ENCODE results near the gene FSTL4.

Gene FSTL4

DNA sequence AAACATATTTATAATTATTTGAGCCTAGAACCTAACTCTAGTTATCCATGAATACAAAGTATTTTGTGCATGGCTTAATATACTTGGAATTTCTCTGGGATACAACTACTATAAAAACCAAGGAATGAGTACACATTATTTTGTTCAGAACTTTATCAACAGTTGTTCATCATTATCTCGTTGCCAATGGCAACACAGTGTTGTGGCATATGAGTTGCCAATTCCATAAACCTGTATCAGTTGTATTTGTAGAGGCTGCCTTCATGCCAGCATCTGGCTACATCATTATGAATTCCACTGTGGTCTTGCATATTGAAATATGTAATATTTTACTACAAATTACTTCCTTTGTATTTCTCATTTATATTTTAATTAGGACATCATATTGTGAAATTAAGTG is 250.4 kb downstream of the FSTL4 start:
- DNase-seq = no peak

DNA sequence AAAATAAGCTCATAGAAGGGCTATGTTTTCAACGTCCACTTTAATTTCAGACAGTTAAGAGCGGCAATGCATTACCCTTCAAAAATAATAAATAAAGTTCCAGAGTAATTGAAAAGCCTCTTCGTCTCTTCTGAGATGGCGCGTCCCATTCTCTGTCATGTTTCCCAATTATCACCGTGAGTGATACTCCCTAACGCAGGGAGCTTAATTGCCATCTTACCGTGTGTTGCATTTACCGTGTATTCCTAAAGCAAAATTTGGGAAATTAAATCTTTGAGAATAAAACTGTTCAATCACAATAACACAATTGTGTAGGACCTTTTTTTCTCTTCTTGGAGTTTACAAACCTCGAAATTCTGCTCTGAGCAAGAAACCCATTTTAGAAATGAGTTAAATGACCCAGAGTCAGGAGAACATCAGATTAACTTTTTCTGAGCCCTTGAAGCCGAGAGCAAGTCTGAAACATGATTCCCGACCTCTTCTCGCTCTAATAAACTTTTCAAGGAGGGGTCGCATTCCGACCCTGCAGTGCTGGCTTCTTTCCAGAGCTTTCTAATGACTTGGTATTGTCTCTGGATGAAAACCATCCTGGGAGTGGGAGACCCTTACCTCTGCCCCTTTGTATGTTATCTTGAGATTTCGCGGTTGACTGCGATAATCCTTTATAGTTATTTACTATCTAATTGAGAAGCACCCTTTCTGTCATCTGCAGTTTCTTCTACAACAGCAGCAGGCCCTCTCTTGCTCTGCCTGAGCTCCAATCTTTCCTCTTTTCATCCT is 251.5 kb downstream of the FSTL4 start:
- no peak for DNase-seq

DNA sequence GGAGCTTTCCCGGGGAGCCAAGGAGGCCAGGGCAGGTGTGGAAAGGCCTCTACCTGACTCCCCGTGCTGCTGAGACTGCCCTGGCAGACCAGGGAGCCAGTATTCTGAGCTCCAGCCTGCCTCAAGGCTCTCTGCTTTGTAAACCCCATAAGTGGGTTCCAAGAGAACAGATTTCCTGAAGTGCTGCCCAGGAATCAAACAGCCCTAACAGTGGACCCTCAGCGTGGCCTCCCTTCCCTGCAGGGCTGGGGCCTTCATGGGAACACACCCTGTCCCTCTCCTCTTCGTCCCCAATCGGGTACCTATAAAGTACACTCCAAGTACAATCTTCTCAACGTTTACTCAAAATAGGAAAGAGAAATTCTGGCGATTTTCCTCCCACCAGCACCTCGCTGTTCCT is 252.5 kb downstream of the FSTL4 start:
- no peak for DNase-seq

DNA sequence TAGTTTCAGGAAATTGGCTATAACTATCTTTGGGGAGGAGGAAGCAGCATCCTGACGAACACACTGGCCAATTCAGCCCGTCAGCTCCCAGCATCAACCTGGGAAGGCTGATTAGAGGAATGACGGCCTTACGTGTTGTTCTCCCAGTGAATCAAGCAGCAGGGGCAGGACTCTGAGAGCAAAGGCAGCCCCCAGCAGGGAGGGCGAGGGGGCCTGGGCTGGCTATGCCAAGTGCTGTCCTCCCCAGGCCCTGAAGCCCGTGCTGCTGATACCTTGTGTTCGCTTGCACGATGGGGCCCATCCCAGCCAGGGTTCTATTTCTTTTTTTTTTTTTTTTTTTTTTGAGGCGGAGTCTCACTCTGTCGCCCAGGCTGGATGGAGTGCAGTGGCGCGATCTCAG is 254.1 kb downstream of the FSTL4 start:
- no peak for DNase-seq

DNA sequence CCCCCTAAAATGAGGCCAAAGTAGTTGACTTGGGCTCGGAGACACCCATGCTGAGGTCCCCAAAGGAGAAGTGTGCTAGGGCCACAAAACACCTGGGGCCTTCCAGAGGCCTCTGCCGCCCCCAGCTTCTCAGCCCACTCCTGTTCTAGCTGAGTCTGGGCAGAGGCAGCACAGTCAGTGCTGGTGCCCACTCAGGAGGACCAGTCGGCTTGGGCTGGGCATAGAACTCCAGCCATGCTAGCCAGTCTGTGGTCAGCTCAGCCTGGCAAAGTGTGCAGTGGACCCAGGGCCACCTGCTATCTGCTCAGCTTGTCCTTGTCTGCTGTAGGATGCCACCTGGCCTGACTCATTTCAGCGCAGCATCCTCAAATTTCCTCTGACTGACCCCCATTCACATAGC is 254.6 kb downstream of the FSTL4 start:
- no peak for DNase-seq

DNA sequence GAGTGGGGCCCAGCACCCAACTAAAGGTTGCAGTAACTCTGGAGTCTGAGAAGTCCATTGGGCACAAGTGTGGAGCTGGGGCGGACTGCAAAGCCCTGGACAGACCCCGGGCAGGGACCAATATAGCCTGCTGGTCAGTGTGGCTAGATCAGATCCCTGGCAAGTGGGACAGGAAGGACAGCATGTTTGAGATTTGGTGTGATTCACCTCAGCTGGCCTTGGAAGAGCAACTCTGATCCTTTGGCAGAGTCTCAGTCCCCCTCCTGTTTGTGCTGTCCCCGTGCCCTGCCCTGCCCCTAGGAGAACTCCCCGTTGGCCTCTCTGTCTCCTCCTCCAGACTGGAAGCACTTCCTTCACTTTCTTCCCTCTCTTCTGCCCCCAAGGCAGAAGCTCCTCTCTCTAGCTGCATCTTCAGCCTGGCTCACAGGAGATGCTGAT is 255.3 kb downstream of the FSTL4 start:
- DNase-seq = no peak

DNA sequence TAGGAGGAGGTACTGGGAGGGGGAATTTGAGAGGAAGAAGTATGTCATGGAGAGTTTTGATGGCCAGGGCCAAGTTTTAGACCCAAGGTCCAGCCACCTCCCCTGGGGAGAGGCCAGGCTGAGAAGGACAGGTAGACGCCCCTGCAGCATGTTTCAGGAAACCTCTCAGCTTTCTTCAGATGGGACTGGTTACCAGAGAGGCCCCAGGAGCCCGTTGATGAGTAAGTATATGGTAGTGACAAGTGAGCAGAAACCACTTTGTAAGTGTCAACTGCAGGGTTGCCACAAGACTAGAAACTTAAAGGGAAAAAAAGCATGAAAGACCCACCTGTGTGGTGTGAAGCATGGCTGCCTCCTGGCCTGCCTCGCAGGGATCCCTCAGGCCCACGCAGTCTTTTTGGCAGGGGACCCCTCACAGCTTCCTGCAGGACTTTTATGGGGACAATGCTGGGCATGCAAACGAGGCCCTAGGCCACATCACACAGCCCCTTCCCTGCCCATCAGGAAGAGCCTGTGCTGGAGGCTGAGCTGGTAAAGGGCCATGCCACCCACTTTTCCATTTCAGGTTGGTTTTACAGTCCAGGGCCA is 255.9 kb downstream of the FSTL4 start:
- no peak for DNase-seq

DNA sequence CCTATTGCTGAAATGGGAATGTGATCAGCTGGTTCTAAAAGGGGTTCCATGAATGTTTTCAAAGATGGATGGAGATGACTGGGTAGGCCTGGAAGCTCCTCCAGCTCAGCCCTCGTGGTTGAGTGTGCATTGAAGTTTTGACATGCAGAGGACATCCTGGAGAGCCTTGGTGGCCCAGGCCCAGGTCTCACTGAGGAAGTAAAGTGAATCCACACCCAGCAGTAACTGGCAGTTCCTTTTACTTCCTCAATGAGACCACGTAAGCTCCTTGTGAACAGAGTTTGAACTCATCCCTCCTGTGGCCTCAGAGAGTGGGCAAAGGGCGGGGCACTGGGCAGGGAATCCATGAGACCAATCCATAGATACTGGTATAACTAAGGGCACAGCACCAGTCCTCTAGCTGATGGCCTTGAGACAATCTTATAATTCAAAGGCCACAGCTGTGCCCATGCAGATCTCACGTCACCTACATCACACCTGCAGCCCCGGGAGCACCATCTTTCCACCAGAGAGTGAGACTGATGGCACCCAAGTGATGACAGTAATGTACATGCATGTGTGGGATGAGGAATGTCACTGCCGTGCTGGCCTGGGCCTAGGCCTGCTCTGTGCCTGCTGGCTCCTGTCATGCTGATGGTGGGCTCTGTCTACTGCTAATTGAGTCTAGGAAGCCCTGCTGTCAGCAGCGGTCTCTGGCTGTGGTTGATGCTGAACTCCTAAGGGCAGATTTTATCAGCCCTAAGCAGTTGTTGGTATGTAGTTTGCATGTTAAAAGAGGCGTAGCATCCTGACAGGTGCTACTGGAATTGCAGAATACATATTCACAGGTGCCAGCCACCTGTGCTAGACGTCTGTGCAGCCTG is 257.8 kb downstream of the FSTL4 start:
- no peak for DNase-seq

DNA sequence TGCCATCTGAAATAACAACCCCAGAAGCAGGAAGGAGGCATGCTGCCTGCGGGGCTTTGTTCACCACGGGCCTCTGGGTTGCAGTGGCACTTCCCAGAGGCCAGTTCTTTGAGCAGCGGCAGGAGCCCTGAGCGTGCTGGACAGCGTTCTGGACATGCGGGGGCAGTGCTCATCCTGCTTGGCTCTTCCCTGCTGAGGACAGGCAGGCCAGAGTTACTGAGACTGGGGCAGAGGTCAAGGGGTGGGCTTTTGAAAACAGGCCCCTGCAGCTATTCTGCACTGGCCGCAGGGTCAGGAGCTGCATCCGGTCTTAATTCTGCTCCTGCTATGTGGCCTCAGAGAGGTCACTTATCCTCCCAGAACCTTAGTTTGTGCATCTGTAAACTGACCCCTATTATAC is 258.6 kb downstream of the FSTL4 start:
- no peak for DNase-seq

DNA sequence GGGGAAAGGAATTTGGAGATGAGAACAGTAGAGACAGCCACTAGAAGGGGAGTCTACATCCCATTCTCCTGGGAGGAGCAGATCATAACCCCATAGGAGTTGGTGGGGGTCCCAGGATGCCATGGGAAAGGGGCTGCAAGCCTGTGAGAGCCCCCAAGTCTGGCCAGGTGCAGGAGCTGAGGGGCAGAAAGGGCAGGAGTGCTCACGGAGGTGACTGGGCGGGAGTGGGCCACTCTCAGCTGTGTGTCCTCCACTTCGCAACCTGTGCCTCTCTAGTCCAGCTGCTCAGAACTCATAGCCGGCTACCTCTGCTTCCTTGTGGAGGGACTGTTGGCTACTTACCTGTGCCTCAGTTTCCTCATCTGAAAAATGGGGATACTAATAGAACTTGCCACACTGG is 263.9 kb downstream of the FSTL4 start:
- DNase-seq = no peak

DNA sequence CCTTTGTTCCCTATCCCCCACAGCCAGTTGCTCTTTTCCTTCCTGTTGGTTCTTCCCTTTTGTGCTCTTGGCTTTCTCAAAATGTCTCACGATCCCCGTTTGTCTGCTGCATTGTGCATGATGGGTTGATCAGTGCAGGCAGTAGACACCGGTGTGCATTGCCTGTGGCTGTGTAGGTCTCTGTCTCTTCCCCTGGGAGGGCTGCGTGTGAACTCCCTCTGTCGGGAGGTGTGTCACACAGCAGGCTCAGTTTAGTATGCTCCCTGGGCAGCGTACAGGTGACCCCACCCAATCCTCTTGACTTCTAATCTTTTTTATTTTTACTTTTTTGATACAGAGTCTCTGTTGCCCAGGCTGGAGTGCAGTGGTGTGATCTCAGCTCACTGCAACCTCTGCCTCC is 265.3 kb downstream of the FSTL4 start:
- DNase-seq = no peak

DNA sequence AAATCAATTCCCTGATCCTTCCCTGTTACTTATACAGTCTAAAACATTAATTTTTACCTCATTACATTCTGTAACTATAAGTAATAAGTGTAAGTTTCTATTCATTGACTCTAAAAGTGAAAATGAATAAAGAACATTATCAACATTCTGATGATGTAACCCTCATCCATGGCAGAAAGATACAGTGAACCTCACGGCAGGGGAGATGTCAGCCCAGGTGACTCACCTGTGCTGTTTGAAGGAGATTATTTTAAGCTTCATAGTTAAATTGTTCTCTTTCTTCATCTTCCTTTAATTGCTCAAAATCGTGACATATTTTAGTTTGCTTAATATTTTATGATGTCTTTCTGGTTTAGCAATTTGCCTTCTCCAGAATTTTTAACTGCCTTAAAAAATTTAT is 268.1 kb downstream of the FSTL4 start:
- no peak for DNase-seq

DNA sequence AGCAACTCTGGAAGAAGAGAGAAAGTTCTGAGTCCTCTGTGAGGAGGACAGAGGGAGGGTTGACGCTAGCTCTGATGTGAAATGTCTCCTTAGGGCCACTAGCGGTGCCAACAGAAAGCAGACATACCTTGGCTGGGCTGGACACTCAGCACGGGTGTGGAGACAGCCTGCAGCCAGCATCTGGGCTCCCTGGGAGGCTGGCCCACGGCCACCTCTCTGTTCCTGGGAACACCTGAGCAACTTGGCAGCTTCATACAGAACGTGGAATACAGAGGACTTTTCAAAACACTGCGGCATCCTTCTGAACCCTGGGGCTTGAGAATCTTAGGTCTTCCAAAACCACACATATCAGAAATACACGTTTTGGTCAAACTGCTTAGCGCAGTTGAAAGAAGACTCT is 269.1 kb downstream of the FSTL4 start:
- no peak for DNase-seq

DNA sequence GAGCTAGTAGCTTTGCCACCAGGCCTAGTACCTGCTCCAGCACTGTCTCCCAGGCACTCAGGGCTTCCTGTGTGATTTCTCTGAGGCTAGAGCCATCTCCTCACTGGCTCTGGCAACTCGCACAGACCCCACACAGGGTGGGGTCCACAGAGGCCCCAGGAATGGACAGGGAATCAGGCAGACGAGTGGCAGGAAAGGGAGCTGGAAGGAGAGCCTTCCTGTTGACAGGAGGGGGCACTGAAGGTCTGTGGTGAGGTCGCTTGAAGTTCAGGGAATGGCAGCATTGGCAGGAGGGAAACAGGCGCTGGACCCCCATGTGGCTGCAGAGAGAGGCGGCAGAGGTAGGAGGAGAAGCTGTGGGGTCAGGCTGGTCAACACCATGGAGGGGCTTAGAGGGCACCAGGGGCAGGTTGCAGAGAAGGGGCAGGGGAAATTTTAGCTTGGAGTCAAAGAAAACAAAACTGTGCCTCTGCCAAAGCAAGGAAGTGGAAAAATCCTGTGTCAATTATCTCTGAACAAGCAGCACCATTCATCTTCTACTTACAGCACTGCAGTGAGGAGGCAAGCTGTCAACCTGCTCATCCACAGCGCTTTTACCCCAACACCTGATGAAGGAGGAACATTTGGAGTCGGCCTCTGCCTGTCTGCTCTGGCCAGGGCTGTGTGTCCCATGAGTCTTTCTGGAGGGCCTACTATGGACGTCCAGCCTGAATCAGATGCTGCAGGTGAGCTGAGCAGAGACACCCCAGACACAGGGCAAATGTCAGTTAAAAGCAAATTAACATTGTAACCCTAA is 270.2 kb downstream of the FSTL4 start:
- DNase-seq = no peak

DNA sequence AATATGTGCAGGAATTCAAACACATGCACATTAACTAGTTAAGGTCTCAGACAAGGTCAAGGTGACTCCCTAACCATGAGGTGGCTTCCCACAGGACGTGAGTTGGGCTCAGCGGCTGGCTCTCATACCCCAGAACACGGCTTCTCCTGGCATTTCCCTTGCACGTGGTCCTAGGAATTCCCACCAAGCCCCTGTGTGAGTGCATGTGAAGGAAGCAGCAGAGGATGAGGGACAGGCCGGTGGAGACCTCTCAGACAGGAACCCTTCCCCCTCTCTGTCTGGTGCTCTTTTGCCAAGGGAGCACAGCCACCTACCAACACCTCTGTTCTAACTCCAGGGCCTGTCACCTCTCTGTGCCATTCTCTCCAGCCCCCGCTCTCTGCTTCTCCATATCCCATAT is 271.0 kb downstream of the FSTL4 start:
- no peak for DNase-seq

DNA sequence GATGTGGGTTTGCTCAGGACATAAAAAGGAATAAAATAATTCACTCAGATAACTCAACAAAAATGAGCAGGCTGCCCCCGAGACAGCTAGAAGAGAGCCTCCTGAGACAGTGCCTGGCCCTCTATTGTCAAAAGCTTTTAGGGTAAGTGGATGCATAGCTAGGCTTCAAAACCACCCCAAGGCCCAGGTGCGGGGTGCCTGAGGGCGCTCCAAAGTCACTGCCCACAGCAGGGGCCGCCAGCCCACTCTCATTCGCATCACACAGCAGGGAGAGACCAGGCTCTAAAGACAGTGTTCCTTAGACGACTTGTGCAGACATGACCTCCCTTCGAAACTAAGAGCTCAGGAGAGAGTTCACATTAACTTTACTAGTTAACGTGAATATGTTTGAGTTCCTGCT is 271.5 kb downstream of the FSTL4 start:
- no peak for DNase-seq

DNA sequence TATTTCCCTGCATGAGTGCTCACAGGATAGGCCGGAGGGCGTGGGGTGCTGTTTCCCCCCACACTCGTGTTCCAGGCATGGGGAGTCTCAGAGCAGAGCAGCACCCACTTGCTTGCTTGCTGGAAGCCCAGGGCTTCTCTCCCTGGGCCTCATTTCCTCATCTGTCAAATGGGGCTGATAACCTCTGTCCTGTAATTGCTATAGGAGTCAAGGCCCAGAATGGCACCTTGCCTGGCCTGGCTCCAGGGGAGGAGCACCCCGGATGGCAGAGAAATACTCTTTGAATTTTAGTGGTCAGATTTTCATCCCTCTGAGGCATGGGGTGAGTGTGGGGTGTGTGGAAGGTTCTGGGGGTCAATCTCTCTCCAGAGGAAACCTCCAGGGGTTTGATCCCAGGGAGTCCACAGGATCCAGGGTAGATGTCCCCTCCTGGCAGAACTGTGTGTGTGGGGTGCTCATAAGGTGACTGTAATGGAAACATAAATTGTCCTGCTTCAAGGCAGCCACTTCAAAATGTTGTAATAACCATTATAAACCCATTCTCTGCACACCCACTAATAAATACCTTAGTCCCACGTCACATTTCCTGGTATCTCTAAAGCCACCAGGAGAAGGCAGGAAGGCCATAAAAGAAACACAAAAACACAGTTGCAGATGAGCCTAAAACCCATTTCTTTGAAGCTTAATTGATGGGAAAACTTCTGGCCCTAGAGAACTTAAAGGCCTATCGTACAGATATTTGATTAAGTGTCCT is 272.2 kb downstream of the FSTL4 start:
- no peak for DNase-seq

DNA sequence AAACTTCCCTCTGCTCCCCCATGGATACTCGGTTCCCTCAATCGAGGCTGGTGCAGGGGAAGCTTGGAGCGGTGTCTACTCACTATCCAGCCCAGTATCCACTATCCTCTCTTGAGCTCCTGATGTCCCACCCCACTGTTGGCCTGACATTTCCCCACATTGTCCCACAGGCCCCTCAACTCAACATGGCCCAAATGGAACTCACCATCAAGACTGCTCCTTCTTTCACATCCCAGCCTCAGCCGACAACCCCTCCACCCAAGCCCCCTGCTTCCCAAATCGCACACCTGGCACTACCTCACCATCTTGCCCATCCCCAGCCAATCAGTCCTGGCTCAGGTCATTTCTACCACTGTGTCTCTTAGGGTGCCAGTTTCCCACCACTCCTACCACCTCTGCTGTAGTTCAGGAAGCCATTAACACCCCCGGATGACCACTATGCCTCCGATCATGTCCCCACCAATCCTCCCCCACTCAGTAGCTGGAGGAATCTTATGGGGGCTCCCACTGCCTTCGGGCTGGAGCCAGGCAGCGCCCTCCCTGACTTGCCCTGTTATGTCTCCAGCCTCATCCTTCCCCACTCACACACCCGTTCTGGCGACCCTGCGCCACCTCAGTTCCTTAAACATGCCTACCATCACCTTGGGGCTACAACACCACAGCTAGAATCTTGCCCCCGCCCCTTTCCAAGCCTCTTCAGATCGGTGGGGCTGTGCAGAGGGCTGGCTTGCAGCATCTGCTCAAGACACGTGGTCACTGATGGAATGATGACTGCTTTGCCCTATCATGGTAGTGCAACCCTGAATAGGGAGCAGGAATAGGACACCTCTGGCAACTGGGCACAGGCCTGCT is 273.6 kb downstream of the FSTL4 start:
- DNase-seq = no peak

DNA sequence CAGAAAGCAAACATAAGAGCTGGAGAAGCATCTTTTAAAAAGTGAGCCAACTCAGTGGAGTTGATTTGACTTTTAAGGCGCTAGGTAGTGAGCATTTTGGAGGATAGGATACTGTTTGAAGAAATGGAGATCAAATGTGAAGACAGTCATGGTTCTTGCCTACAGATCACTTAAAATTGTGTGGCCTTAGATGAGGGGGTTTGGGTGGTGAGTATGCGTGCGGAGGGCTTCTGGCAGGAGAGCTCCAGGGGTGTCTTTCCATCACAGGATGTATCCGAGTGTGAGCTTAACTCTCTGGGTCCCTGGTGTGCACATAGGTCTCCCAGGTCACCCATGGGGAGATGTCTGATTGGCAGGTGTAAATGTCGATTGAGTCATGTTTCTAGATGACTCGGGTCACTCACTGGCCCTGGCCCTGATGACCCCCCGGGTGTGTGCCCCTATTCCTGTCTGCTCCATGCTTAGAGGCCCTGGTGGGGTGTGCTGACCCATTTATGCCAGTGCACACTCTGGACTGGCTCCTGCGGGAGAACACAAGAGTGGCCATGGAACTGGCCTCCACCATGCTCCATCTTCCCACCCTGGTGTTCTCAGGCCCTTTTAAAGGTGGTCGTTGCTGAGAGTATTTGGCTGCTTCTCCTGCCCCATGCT is 274.4 kb downstream of the FSTL4 start:
- DNase-seq = no peak

DNA sequence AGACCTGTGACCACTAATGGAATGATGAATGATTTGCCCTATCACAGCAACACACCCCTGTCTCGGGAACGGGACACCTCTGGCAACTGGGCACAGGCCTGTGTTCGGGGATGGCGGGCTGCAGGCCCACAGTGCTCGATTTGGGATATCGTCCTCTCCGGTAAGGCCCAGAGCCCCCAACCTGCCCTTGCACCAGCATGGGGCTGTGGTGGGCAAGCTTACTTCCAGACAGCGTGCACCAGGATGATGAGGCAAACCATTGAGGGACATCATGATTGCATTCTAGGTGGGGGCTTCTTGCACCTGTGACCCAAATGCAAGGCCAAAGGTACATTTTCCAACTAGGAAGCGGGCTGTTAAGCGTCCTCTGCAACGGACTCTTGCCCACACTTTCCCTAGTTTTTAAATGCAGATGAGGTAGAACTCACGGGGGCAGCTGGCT is 275.4 kb downstream of the FSTL4 start:
- DNase-seq = no peak
